Activated B cell treated with CpG ODN at 0.5 μM for 24 hours (primary cell): ENCODE results near the gene COLEC12. TPM values are rescaled to one million over a fixed set of nuclear protein-coding genes. Genes with fewer than 3 reads are reported as not detected.

Experiments used
- ATAC-seq: fragments of 200-7000 bp; cut with Tn5 transposase; one replicate; pipeline ENCODE4 v1.10.0; 2021; ENCODE audit warnings: low read depth, mild to moderate bottlenecking, moderate library complexity
- CTCF ChIA-PET: fragments of 350-600 bp; sonication (Branson Sonifier 250); formaldehyde crosslinking; loops from one replicate; lab custom pipeline; 2021; ENCODE audit warnings: antibody characterized with exemption; lab: Charles Lee
- POLR2A ChIA-PET: fragments of 350-600 bp; sonication (Branson Sonifier 250); formaldehyde crosslinking; loops from one replicate; lab custom pipeline; 2021; ENCODE audit warnings: antibody characterized with exemption; lab: Charles Lee
- DNase-seq: peaks from one replicate; pipeline ENCODE4 v3.0.0; 2022
- H3K27ac Mint-ChIP-seq: one replicate; pipeline ENCODE4 v1.8.0; 2020; ENCODE audit warnings: mixed read lengths
- H3K27me3 Mint-ChIP-seq: one replicate; pipeline ENCODE4 v1.8.0; 2021; ENCODE audit warnings: mixed read lengths
- H3K36me3 Mint-ChIP-seq: one replicate; pipeline ENCODE4 v1.8.0; 2021; ENCODE audit warnings: low read depth, mixed read lengths
- H3K4me1 Mint-ChIP-seq: one replicate; pipeline ENCODE4 v1.8.0; 2021; ENCODE audit warnings: mixed read lengths
- H3K4me3 Mint-ChIP-seq: one replicate; pipeline ENCODE4 v1.8.0; 2020; ENCODE audit warnings: mild to moderate bottlenecking, mixed read lengths
- H3K9me3 Mint-ChIP-seq: one replicate; pipeline ENCODE4 v1.8.0; 2020; ENCODE audit warnings: mixed read lengths
- intact Hi-C: fragments of 100-400 bp; cut with micrococcal nuclease; formaldehyde crosslinking; loops from one replicate; pipeline ENCODE4 v1.15.1; 2024
- total RNA-seq: library from RNA; stranded (reverse); gene quantifications from 2 replicates; pipeline ENCODE4 v1.2.3, GENCODE V29; 2022
- TF ChIP-seq, protein P1 (sequence below): fragments of 200-600 bp; IDR thresholded peaks from one replicate; pipeline ENCODE4 v1.8.0; 2022; ENCODE audit warnings: antibody characterized with exemption, mild to moderate bottlenecking

COLEC12 gene
- total RNA-seq, 1 donor from 2014 or later = not detected

DNA sequence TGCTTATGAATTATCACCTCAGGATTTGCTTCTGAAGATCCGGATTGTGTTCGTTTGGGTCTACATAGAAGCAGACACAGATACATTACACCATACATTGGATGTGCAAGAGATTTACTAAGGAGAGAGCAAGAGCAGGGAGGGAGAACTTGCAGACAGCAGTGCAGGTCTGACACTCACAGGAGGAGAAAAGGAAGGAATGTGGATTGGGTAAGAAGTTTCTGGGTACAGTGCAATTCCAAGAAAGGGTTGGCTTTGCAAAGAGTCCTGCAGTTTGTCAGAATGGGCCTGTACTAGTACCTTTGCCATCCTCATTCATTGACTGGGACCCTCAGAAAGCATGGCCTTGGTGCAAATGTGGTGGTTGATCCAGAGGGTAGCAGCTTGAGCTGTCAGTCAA is 227.9 kb downstream of the COLEC12 start:
- peaks cover 11% of the 10 kb centered on the region for H3K36me3 Mint-ChIP-seq
- DNase-seq (no peak), ATAC-seq (no peak)
- intact Hi-C loops = no loop called here
- peaks cover 2% of the 10 kb centered on the region for H3K27me3 Mint-ChIP-seq
- no peak overlapping the region for H3K27ac Mint-ChIP-seq
- no peak overlapping the region for H3K4me3 Mint-ChIP-seq
- H3K4me1 Mint-ChIP-seq = peaks cover 20% of the 10 kb centered on the region
- ChIA-PET POLR2A (no interaction called here), CTCF (no interaction called here)
- H3K9me3 Mint-ChIP-seq = peaks cover under 1% of the 10 kb centered on the region
- TF ChIP-seq, protein P1, sequence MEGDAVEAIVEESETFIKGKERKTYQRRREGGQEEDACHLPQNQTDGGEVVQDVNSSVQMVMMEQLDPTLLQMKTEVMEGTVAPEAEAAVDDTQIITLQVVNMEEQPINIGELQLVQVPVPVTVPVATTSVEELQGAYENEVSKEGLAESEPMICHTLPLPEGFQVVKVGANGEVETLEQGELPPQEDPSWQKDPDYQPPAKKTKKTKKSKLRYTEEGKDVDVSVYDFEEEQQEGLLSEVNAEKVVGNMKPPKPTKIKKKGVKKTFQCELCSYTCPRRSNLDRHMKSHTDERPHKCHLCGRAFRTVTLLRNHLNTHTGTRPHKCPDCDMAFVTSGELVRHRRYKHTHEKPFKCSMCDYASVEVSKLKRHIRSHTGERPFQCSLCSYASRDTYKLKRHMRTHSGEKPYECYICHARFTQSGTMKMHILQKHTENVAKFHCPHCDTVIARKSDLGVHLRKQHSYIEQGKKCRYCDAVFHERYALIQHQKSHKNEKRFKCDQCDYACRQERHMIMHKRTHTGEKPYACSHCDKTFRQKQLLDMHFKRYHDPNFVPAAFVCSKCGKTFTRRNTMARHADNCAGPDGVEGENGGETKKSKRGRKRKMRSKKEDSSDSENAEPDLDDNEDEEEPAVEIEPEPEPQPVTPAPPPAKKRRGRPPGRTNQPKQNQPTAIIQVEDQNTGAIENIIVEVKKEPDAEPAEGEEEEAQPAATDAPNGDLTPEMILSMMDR = no peak

GRCh38 chr18:269480-270095 is 230.9 kb downstream of the COLEC12 start:
- Mint-ChIP-seq H3K27ac (peak overlapping the region; percentile 32), H3K36me3 (peaks cover 24% of the 10 kb centered on the region), H3K4me1 (peaks cover 37% of the 10 kb centered on the region), H3K27me3 (no peaks in the 10 kb centered on the region), H3K9me3 (no peaks in the 10 kb centered on the region), H3K4me3 (peak overlapping the region; percentile 99)
- ATAC-seq (no peak), DNase-seq (no peak)
- intact Hi-C loops = loop anchor here (2.0 to 5.0 kb wide), 2 partner anchors 157 to 443 kb away; partner anchors contain the start of gene ENOSF1
- CTCF ChIA-PET = no interaction called here
- POLR2A ChIA-PET = interaction anchor here (0.7 to 3.4 kb wide), 3 partner anchors 11 to 389 kb away, joined by 3 to 48 read pairs (median 4); partner anchors contain the start of gene USP14
- TF ChIP-seq, protein P1 = no peak

GRCh38 chr18:267688-268552 is 232.6 kb downstream of the COLEC12 start, which contains the start of gene THOC1:
THOC1 (minus strand) TSS chr18:268047; CDS start chr18:268019, 28 bp downstream.
- H3K4me1 Mint-ChIP-seq = peaks cover 37% of the 10 kb centered on the region
- peaks cover 40% of the 10 kb centered on the region for H3K36me3 Mint-ChIP-seq
- CTCF ChIA-PET = interaction anchor here (1.2 kb wide), 1 partner anchor 110 kb away, joined by 3 read pairs; no protein-coding TSS in a partner anchor
- ATAC-seq (peak; percentile 87), DNase-seq (peak; percentile 90)
- peak within 1 kb of the TSS; percentile 99 for H3K27ac Mint-ChIP-seq
- H3K27me3 Mint-ChIP-seq = no peaks in the 10 kb centered on the region
- H3K4me3 Mint-ChIP-seq = peak within 1 kb of the TSS; percentile 99
- no peaks in the 10 kb centered on the region for H3K9me3 Mint-ChIP-seq
- intact Hi-C loops = loop anchor here (1.0 to 5.0 kb wide), 5 partner anchors 15 to 445 kb away; partner anchors contain the start of genes ENOSF1 and USP14
- TF ChIP-seq, protein P1 = no peak
- POLR2A ChIA-PET = interaction anchor here (0.5 to 3.4 kb wide), 6 partner anchors 9 to 122 kb away, joined by 3 to 48 read pairs (median 4); partner anchors contain the start of gene USP14

DNA sequence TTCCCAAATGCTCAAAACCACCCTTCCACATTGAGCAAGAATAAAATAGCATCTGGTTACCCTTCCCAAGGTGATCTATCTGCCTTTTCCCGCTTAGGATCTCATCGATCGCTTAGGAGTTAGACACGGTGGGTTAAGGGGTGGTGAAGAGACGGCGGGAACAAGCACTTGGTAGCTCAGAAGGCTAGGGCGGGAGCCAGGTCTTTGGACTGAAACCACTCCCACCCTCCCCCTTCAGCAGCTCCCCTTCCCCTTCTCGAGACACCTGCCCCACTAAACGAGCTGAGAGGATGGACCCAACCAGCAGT is 233.2 kb downstream of the COLEC12 start:
- no peak for DNase-seq
- POLR2A ChIA-PET = interaction anchor here (0.6 to 3.4 kb wide), 3 partner anchors 8 to 108 kb away, joined by 3 to 48 read pairs (median 4); partner anchors contain the start of gene USP14
- Mint-ChIP-seq H3K36me3 (peaks cover 45% of the 10 kb centered on the region), H3K27me3 (no peaks in the 10 kb centered on the region), H3K9me3 (no peaks in the 10 kb centered on the region), H3K4me3 (peak overlapping the region; percentile 99), H3K27ac (peak overlapping the region; percentile 99), H3K4me1 (peaks cover 37% of the 10 kb centered on the region)
- ATAC-seq = no peak
- TF ChIP-seq, protein P1 = no peak
- CTCF ChIA-PET = interaction anchor here (1.2 kb wide), 1 partner anchor 110 kb away, joined by 3 read pairs; no protein-coding TSS in a partner anchor
- intact Hi-C loops = loop anchor here (2.0 to 5.0 kb wide), 3 partner anchors 15 to 155 kb away; no protein-coding TSS in a partner anchor

Other genes with a start within 250 kb of the COLEC12 start
- 53.3 and 68.6 TPM in 2 replicates for gene THOC1, start 232.7 kb downstream of the COLEC12 start, total RNA-seq
- not detected in 2 replicates for gene CETN1, start 79.7 kb upstream of the COLEC12 start, total RNA-seq
- not detected in 2 replicates for gene CLUL1, start 96.3 kb upstream of the COLEC12 start, total RNA-seq
- 4.0 and 5.1 TPM in 2 replicates for gene TYMS, start 157.0 kb upstream of the COLEC12 start, total RNA-seq
- 21.3 and 23.8 TPM in 2 replicates for gene ENOSF1, start 211.9 kb upstream of the COLEC12 start, total RNA-seq